Renal cortex interstitium (tissue), 15 donors: ENCODE data around the gene BECN2. TPM values are rescaled to one million over a fixed set of nuclear protein-coding genes. Genes with fewer than 3 reads are reported as not detected.

Source experiments
- DNase-seq, 11 donors: peaks; one replicate each; pipeline ENCODE4 v3.0.0-alpha.2; 2013; ENCODE audit warnings: low read depth in 9 of 11, low spot score in 4 of 11; ENCODE audit errors: extremely low read depth in 1 of 11
- long read RNA-seq, 16 experiments: transcript quantifications; one replicate each; lab custom pipeline, GENCODE V29; 2026
- polyA plus RNA-seq, 3 donors: library from polyadenylated mRNA; unstranded; fragments of 120-200 nt; gene quantifications; one replicate each; pipeline ENCODE4 v1.2.1, GENCODE V29; 2013; ENCODE audit not compliant: insufficient read length in 3 of 3

Gene BECN2
- not detected for polyA plus RNA-seq
- long read RNA-seq, donor 1, result 0 reads
- long read RNA-seq, donor 2, result 0 reads
- long read RNA-seq, donor 3, partial matches to known transcripts, result 0 of 1 reads
- long read RNA-seq, donor 3, other reads (novel, unspliced or antisense), result 0 of 1 reads
- long read RNA-seq, donor 4, result 0 reads
- long read RNA-seq, donor 5, result 0 reads
- long read RNA-seq, donor 6, result 0 reads
- long read RNA-seq, donor 7, result 0 reads
- long read RNA-seq, donor 8, result 0 reads
- long read RNA-seq, donor 9, result 0 reads
- long read RNA-seq, donor 10, result 0 reads
- long read RNA-seq, donor 11, result 0 reads
- long read RNA-seq, donor 12, result 0 reads
- long read RNA-seq, donor 13, partial matches to known transcripts, result 0 of 1 reads
- long read RNA-seq, donor 13, other reads (novel, unspliced or antisense), result 0 of 1 reads
- long read RNA-seq, donor 14, result 0 reads
- long read RNA-seq, donor 15, result 0 reads
- long read RNA-seq, donor 16, result 0 reads

GRCh38 chr1:241957692-241958494 lies at the start of gene BECN2:
Gene BECN2 (plus strand): TSS chr1:241957767. CDS start chr1:241957767, 0 bp downstream.
- DNase-seq, result no peak

GRCh38 chr1:241916196-241916595 lies 41.4 kb upstream of the BECN2 start:
- no peak for DNase-seq

GRCh38 chr1:241917487-241917886 lies 40.1 kb upstream of the BECN2 start:
- no peak for DNase-seq

GRCh38 chr1:241918879-241919278 lies 38.7 kb upstream of the BECN2 start:
- no peak for DNase-seq

GRCh38 chr1:241924080-241924808 lies 33.3 kb upstream of the BECN2 start:
- no peak for DNase-seq

GRCh38 chr1:241926141-241926540 lies 31.4 kb upstream of the BECN2 start:
- no peak for DNase-seq

- no peak for DNase-seq
Measured at GRCh38 chr1:241927321-241927720, 30.2 kb upstream of the BECN2 start.

- no peak for DNase-seq
Measured at GRCh38 chr1:241932845-241933244, 24.7 kb upstream of the BECN2 start.

GRCh38 chr1:241934201-241934848 lies 23.2 kb upstream of the BECN2 start:
- peak in 9 of 11 donors; percentile 3 to 62 (median 36) for DNase-seq

- DNase-seq, result no peak
Measured at GRCh38 chr1:241934866-241935265, 22.7 kb upstream of the BECN2 start.

GRCh38 chr1:241939798-241940197 lies 17.8 kb upstream of the BECN2 start:
- no peak for DNase-seq

GRCh38 chr1:241942738-241943137 lies 14.8 kb upstream of the BECN2 start:
- DNase-seq, result no peak

- no peak for DNase-seq
Measured at GRCh38 chr1:241944300-241944699, 13.3 kb upstream of the BECN2 start.

GRCh38 chr1:241947354-241947753 lies 10.2 kb upstream of the BECN2 start:
- no peak for DNase-seq

- DNase-seq, result no peak
Measured at GRCh38 chr1:241950390-241950789, 7.2 kb upstream of the BECN2 start.

- DNase-seq, result no peak
Measured at GRCh38 chr1:241962153-241962552, 4.6 kb downstream of the BECN2 start.

- DNase-seq, result no peak
Measured at GRCh38 chr1:241963722-241964121, 6.2 kb downstream of the BECN2 start.

GRCh38 chr1:241964550-241965282 lies 7.1 kb downstream of the BECN2 start:
- no peak for DNase-seq
